GM18498 (cell line): ENCODE data around the gene NBDY.
"Not testable (repeated sequence)": the region's sequence is repeated elsewhere in the genome, so short reads cannot be mapped to it uniquely, and the experiment has no call there.

Experiments used
- ATAC-seq: cut with Tn5 transposase; IDR thresholded peaks from one replicate; pipeline ENCODE4 v1.9.1; 2021; ENCODE audit warnings: mild to moderate bottlenecking, moderate library complexity; ENCODE audit not compliant: unreplicated experiment

The NBDY gene

GRCh38 chrX:56729152-56729850, at the start of gene NBDY:
Gene NBDY, plus strand, starts transcription at chrX:56729243. Its CDS starts 111 bp downstream, at chrX:56729354.
- peak; percentile 81 for ATAC-seq

DNA sequence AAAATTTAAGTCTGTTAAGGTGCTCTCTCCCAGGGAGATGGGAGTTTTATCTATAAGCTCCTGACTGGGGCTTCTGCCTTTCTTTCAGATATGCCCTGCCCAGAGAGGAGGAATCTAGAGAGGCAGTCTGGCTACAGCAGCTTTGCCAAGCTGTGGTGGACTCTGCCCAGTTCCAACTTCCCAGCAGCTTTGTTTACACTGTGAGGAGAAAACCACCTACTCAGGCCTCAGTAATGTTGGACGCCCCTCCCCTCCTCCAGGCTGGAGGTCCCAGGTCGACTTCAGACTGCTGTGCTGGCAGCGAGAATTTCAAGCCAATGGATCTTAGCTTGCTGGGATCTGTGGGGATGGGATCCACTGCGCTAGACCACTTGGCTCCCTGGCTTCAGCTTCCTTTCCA, 24.5 kb upstream of the NBDY start:
- not testable (repeated sequence) for ATAC-seq

- ATAC-seq = no peak
These were observed 2.4 kb upstream of the NBDY start for GRCh38 chrX:56726605-56727004.

DNA sequence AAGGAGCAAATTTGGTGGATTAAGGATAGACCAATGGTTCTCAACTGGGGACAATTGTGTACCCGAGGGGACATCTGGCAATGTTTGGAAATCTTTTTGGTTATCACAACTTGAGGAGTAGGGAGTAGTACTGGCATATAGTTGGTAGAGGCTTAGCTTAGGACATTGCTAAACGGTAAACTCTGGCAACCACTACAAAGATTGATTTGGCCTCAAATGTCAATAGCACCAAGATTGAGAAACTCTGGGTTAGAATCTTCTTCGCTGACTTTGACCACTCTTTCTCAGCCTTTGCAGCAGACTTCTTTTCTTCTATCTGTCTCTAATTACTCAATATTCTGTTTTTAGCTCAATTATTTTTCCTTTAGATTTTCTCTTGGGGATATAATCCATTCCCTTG, 1.5 kb upstream of the NBDY start:
- ATAC-seq = no peak

- no peak for ATAC-seq
These were observed 722 bp upstream of the NBDY start for GRCh38 chrX:56728321-56728720.

- peak; percentile 59 for ATAC-seq
These were observed 291 bp upstream of the NBDY start for GRCh38 chrX:56728752-56729151.

GRCh38 chrX:56733459-56734046, 4.5 kb downstream of the NBDY start:
- no peak for ATAC-seq

- no peak for ATAC-seq
These were observed 7.2 kb downstream of the NBDY start for GRCh38 chrX:56736219-56736618.

- no peak for ATAC-seq
These were observed 9.6 kb downstream of the NBDY start for GRCh38 chrX:56738670-56739069.

DNA sequence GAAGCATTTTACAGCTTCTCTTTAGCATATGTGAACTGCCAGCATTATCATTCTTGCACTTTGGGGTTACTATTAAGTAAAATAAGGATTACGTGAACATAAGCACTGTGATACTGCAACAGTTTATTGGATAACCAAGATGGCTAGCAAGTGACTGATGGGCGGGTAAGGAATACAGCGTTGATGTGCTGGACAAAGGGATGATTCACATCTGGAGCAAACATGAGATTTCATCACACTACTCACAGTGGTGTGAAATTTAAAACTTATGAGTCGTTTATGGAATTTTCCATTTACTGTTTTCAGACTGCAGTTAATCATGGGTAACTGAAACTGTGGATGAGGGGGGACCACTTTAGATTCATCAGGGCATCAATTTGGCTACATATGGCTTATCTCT, 16.0 kb downstream of the NBDY start:
- ATAC-seq = no peak

GRCh38 chrX:56746996-56747395, 18.0 kb downstream of the NBDY start:
- no peak for ATAC-seq

DNA sequence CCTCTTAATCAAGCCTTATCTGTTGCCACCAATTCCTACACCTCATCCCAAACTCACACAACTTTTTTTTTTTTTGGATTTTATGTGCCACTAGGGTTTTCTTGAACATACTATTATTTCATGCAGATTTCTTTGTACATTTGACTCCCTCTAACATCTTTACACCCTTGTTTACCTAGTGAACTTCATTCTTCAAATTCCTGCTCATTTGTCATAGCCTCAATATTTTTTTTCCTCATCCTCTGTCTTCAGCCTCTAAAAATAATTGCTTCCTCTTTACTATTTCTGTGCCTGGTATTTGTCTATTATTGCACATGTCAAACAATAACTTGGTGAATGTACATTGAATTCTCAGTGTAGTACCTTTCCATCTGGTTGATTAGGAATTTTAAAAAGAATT, 22.0 kb downstream of the NBDY start:
- ATAC-seq = no peak

- no peak for ATAC-seq
These were observed 28.3 kb downstream of the NBDY start for GRCh38 chrX:56757327-56757726.

DNA sequence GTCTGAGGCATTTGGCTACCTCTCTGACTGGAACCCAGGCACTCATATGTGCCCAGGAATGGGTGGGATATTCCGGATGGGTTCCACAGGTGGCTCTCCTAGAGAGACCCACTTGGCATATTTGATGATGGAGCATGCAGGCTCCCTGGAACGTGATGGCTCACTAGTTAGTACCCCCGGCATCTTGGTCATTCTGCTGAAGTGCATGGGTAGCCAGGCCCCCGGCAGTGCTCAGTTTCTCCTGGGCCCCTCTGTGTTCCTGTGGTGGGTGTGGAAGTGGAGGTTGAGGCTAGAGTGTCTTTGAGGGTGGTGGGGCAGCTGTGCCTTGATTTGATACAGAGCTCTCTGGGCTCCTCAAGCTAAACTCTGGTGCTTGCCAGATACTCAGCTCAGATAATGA, 29.4 kb downstream of the NBDY start:
- no peak for ATAC-seq

DNA sequence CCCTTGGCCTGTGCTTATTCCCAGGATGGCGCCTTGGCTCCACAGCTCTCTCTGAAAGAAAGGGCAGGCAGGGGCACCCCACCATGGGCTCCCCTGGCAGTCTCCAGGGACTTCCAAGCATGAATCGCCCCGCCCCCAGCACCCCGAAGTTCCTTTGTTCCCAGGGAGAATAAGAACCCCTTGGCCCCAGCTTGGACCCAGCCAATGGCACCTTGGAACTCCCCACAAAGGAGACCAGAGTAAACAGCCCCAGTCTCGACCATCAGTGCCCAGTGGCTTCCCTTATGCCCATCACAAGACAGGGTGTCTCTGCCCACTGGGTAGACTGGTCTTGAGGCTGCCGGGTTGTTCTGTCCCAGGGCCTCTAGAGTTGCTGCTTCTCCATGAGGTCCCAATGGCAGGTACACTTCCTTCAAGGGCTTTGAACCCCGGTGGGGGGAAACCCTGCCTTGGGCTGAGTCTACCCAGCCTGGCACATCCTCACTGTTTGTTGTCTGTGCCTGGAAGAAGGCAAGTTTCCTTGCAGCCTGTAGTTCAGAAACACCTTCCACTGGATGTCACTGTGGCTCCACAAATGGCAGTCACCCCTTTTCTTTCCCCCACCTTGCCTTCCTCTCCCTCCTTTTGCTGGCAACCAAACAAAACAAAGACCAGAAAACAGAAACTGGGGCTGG, 30.8 kb downstream of the NBDY start:
- no peak for ATAC-seq

DNA sequence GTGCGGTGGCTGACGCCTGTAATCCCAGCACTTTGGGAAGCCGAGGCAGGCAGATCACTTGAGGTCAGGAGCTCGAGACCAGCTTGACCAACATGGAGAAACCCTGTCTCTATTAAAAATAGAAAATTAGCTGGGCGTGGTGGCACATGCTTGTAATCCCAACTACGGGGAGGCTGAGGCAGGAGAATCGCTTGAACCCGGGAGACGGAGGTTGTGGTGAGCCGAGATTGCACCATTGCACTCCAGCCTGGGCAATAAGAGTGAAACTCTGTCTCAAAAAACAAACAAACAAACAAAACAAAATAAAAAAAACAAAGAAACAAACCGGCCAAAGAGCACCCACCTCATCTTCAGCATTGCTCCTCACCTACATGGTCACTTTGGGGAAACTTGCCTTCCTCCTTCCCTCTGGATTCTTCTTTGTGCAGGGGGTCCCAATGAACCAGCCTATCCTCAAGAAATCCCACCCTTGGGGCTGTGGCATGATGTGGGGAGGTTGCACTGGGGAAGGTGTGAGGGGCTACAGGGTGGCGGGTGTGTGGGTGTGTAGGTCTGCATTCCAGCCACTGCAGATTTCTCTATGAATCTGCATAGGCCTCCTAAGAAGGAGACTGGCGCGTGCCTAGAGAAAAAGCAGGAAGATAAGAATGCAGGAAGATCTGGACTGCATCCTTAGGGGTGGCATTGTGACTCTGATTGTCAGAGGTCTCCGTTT, 31.5 kb downstream of the NBDY start:
- not testable (repeated sequence) for ATAC-seq

GRCh38 chrX:56761167-56761566, 32.1 kb downstream of the NBDY start:
- ATAC-seq = no peak

- peak; percentile 35 for ATAC-seq
These were observed 33.2 kb downstream of the NBDY start for GRCh38 chrX:56762220-56762619.

DNA sequence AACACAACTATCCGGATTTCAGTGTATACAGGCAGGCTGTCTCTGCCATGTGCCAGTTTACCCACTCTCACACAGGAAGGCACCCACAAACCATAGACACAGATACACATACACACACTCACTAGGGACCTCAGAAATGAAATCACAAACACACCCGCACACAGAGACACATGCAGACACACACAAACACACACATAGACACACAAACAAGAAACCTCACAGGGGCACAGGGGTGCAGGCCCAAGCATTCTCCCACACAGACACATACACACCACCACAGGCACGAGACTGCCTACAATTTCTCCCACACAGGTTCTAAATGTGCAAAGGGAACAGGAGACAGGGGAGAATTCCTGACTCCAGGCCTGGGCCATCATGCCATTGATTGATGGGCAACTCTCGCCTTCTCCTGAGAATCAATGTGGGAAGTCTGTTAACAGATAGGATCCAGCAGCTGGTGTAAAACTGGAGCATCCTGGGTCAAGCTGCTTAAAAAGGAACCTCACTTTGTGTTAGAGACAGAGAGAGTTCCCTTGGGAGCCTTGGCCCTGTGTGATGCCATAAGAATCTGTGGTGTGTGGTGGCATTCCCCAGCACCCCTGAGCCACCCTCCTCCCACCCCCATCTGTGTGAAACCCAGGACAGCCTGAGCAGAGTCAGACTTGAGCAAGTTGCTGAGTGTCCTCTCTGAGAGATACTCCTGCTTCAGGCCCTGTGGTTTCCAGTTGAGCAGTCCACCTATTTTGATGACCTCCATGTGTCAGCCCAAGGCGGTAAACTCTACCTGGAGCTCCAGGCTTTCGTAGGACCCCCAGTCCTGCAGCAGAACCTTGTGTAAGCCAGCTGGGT, 33.9 kb downstream of the NBDY start:
- ATAC-seq = peak; percentile 4

GRCh38 chrX:56763556-56764152, 34.6 kb downstream of the NBDY start:
- no peak for ATAC-seq
